ENCODE data around the gene SLC25A41.

GRCh38 chr19:6476155-6476895 lies 42.8 kb upstream of the SLC25A41 start:
- TF ChIP-seq POLR2A (IDR thresholded peaks at IDR 0.05; ENCODE audit: low read length) (no peak), GATA1 (IDR thresholded peaks at IDR 0.05; ENCODE audit: low read depth, low read length) (no peak)
